Measurements from ENCODE around the gene ATXN1.

DNA sequence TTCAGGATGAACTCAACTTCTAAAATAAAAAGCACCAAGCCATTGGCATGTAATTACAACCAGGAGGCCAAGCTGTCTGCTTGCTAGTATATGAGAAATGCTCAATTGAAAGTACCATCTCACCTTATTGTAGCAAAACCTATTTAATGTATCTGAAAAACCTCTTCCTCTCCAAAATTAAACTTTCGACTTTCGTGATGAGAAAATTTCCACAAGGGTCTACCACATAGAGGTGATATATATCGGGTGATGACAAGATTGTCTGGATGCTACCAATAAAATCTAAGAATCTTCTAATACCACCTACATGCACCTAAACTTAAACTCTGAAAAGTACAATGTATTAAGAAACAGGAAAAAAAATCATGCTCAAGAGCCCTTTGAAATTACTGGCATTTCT is 74.2 kb downstream of the ATXN1 start:
- TF ChIP-seq, protein P1, sequence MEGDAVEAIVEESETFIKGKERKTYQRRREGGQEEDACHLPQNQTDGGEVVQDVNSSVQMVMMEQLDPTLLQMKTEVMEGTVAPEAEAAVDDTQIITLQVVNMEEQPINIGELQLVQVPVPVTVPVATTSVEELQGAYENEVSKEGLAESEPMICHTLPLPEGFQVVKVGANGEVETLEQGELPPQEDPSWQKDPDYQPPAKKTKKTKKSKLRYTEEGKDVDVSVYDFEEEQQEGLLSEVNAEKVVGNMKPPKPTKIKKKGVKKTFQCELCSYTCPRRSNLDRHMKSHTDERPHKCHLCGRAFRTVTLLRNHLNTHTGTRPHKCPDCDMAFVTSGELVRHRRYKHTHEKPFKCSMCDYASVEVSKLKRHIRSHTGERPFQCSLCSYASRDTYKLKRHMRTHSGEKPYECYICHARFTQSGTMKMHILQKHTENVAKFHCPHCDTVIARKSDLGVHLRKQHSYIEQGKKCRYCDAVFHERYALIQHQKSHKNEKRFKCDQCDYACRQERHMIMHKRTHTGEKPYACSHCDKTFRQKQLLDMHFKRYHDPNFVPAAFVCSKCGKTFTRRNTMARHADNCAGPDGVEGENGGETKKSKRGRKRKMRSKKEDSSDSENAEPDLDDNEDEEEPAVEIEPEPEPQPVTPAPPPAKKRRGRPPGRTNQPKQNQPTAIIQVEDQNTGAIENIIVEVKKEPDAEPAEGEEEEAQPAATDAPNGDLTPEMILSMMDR (IDR thresholded peaks at IDR 0.05) = no peak
- no peak for TF ChIP-seq E2F4 (CRISPR knock-in tag; IDR thresholded peaks at IDR 0.05; ENCODE audit: borderline replicate concordance, low read depth)
- TF ChIP-seq, protein P2, sequence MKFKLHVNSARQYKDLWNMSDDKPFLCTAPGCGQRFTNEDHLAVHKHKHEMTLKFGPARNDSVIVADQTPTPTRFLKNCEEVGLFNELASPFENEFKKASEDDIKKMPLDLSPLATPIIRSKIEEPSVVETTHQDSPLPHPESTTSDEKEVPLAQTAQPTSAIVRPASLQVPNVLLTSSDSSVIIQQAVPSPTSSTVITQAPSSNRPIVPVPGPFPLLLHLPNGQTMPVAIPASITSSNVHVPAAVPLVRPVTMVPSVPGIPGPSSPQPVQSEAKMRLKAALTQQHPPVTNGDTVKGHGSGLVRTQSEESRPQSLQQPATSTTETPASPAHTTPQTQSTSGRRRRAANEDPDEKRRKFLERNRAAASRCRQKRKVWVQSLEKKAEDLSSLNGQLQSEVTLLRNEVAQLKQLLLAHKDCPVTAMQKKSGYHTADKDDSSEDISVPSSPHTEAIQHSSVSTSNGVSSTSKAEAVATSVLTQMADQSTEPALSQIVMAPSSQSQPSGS (CRISPR knock-in tag; IDR thresholded peaks at IDR 0.05; ENCODE audit: borderline replicate concordance, low read depth) = no peak
- TF ChIP-seq TP53 (CRISPR knock-in tag; IDR thresholded peaks at IDR 0.05) = no peak
- no peak for TF ChIP-seq ZNF232 (CRISPR knock-in tag; IDR thresholded peaks at IDR 0.05)
- TF ChIP-seq, protein P3, sequence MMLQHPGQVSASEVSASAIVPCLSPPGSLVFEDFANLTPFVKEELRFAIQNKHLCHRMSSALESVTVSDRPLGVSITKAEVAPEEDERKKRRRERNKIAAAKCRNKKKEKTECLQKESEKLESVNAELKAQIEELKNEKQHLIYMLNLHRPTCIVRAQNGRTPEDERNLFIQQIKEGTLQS (CRISPR knock-in tag; conservative IDR thresholded peaks at IDR 0.05) = no peak
- TF ChIP-seq ZNF317 (CRISPR knock-in tag; IDR thresholded peaks at IDR 0.05; ENCODE audit: borderline replicate concordance, low read depth) = no peak
- no peak for TF ChIP-seq ELF4 (CRISPR knock-in tag; IDR thresholded peaks at IDR 0.05; ENCODE audit: low read depth)
- TF ChIP-seq NR3C1 (CRISPR knock-in tag; conservative IDR thresholded peaks at IDR 0.05; ENCODE audit: low read depth) = no peak
- TF ChIP-seq, protein P4, sequence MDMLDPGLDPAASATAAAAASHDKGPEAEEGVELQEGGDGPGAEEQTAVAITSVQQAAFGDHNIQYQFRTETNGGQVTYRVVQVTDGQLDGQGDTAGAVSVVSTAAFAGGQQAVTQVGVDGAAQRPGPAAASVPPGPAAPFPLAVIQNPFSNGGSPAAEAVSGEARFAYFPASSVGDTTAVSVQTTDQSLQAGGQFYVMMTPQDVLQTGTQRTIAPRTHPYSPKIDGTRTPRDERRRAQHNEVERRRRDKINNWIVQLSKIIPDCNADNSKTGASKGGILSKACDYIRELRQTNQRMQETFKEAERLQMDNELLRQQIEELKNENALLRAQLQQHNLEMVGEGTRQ (CRISPR knock-in tag; IDR thresholded peaks at IDR 0.05) = no peak

Measured in WTC11 (cell line).